Measurements from ENCODE around the gene TIGD1.

Gene TIGD1

DNA sequence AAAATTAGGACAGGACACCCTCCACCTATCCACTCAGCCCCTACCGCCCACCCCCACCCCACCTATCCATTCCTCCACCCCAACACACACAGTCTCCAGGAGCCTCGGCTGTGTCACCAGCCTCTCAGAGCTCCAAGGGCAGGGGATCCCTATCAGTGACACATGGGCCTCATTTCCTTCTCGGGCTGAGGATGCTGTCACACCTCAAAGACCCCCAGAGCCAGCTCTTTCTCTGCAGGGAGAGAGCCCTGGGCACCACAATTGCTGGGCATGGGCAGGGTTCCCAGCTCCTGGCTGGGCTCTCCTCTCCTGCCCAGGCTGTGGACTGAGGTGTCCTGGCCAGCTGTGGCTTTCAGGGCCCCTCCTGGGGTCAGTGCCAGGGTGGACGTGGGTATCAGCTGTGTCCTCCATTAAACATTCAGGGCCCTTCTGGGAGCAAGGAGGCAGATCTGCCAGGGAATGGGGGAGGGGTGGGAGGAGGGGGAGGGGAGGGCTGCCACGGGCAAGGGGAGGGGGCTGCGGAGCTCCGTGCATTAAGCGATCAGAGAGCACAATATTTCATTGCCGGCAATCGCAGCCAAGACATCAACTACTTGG is 48.5 kb downstream of the TIGD1 start:
- DNase-seq (ENCODE audit: low spot score), result no peak

DNA sequence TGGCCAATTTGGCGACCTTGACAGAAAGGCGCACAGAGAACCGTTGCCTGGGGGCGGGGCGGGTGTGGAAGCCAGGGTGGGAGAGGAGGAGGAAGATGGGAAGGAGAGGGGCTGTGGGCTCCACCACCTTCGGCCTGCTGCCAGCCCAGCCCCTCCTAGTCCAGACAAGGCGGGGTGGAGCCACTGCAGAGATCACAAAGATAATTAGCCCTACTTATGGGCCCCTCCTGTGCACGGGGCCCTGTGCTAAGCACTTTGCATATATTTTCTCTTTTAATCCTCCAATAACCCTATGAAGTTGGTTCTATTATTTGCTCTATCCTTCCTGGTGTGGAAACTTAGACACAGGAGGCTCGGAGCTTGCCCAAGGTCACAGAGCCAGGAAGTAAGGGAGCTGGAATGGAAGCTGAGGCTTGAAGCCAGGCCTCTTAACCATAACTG is 49.0 kb downstream of the TIGD1 start:
- no peak for DNase-seq (ENCODE audit: low spot score)

DNA sequence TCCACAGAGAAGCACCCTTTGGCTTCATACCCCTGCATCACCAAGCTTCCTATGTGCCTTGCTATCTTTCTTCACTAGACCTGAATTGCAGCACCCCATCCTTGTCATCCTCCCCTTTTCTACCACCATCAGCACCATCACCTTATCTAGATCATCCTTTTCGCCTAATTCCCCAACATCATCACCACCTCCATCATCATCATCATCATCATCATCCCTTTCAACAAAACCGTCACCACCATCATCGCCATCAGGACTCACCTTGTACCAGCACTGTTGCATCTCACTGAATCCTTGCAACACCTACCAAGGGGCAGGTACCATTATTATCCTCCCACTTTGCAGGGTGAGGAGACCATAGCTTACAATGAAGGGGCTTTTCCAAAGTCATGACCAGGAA is 51.9 kb downstream of the TIGD1 start:
- no peak for DNase-seq (ENCODE audit: low spot score)

All from AG08395 (cell line).